Dermis microvascular lymphatic vessel endothelial cell (primary cell): ENCODE measurements around the gene CSH1. TPM values are rescaled to one million over a fixed set of nuclear protein-coding genes. Genes with fewer than 3 reads are reported as not detected.
"Not testable (repeated sequence)": the region's sequence is repeated elsewhere in the genome, so short reads cannot be mapped to it uniquely, and the experiment has no call there.

Source experiments
- DNase-seq, 2 donors: peaks; one replicate each; pipeline versions ENCODE4 v3.0.0 to v3.0.0-alpha.2; 2010; ENCODE audit warnings: low read depth in 2 of 2
- total RNA-seq: library from RNA; depleted of rRNA; stranded (reverse); fragments of >200 nt; gene quantifications from 2 replicates; pipeline ENCODE4 v1.2.1, GENCODE V29; 2014

Gene CSH1
- not detected in 2 replicates for total RNA-seq

GRCh38 chr17:63896524-63897354 is at the start of gene CSH1:
CSH1 (minus strand) TSS chr17:63896574; CDS start chr17:63896511, 63 bp downstream.
- not testable (repeated sequence) for DNase-seq

GRCh38 chr17:63945784-63946439 is 49.5 kb upstream of the CSH1 start:
- DNase-seq, result no peak

GRCh38 chr17:63944736-63945499 is 48.5 kb upstream of the CSH1 start:
- DNase-seq, result no peak

- no peak for DNase-seq
These were observed 47.4 kb upstream of the CSH1 start for GRCh38 chr17:63943745-63944144.

GRCh38 chr17:63942309-63942985 is 46.1 kb upstream of the CSH1 start:
- DNase-seq, result no peak

GRCh38 chr17:63941751-63942150 is 45.4 kb upstream of the CSH1 start:
- no peak for DNase-seq

- DNase-seq, result no peak
These were observed 44.8 kb upstream of the CSH1 start for GRCh38 chr17:63941162-63941561.

GRCh38 chr17:63940584-63940983 is 44.2 kb upstream of the CSH1 start:
- no peak for DNase-seq

GRCh38 chr17:63939884-63940283 is 43.5 kb upstream of the CSH1 start:
- DNase-seq, result no peak

GRCh38 chr17:63939401-63939800 is 43.0 kb upstream of the CSH1 start:
- no peak for DNase-seq

- DNase-seq, result no peak
These were observed 41.5 kb upstream of the CSH1 start for GRCh38 chr17:63937920-63938319.

- DNase-seq, result no peak
These were observed 40.9 kb upstream of the CSH1 start for GRCh38 chr17:63937319-63937718.

GRCh38 chr17:63934183-63935112 is 38.1 kb upstream of the CSH1 start:
- DNase-seq, result no peak

- no peak for DNase-seq
These were observed 37.2 kb upstream of the CSH1 start for GRCh38 chr17:63933598-63933997.

GRCh38 chr17:63932721-63933120 is 36.3 kb upstream of the CSH1 start:
- DNase-seq, result no peak

GRCh38 chr17:63931981-63932561 is 35.7 kb upstream of the CSH1 start, which contains the start of gene CD79B:
CD79B (minus strand) TSS chr17:63932331; CDS start chr17:63932261, 70 bp downstream.
- no peak for DNase-seq

GRCh38 chr17:63930951-63931575 is 34.7 kb upstream of the CSH1 start:
- DNase-seq, result no peak

GRCh38 chr17:63929860-63930766 is 33.7 kb upstream of the CSH1 start:
- DNase-seq, result no peak
